ENCODE data around the gene SECISBP2L.

The SECISBP2L gene

DNA sequence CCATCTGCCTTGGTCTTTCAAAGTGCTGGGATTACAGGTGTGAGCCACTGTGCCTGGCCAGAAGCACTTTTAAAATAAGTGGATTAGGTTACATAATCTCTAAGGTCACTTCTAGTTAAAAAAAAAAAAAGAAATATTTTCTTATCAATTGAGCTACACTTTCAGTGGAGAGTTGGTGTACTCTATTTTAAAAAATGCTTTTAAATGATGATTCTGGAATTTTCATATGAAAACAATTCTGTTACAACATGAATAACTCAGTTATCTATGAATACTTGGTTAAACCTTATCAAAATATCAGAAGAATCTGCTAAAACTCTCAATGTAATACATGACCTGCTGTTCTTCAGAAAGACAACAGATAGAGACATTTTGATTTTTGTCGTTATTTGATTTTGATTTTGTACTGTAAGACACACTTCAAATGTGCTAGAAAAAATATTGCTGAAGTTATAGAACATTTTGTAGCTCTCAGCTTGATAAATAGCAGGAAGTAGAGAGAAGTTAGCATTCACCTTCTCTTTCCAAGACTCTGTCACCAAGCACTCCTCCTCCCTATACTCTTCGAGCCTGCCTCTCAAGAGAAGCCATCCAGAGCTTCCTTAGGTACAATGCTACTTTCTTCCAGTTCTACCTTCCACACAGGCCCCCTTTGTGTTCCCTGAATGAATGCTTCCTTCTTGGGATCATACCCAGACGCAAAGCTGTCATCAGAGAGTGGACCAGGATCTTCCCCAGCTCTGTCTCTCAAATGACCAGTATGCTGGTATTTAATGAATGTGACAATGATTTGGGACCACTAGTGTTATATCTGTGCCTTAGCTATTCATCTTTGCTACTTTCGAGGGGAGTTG lies 47.2 kb upstream of the SECISBP2L start:
- H4K20me1 ChIP-seq (ENCODE audit: control insufficient read depth, insufficient read depth, low read depth, low read length) = no peaks in the 10 kb centered on the region
- no peaks in the 10 kb centered on the region for H3K9me3 ChIP-seq (ENCODE audit: control insufficient read depth, insufficient read depth, low read length)
- no peaks in the 10 kb centered on the region for H3K9me2 ChIP-seq (replicated peaks; ENCODE audit: control insufficient read depth, low read length)
- no peak for TF ChIP-seq EZH2phosphoT487 (IDR thresholded peaks at IDR 0.05; ENCODE audit: borderline replicate concordance, low read length)
- TF ChIP-seq, protein P1, sequence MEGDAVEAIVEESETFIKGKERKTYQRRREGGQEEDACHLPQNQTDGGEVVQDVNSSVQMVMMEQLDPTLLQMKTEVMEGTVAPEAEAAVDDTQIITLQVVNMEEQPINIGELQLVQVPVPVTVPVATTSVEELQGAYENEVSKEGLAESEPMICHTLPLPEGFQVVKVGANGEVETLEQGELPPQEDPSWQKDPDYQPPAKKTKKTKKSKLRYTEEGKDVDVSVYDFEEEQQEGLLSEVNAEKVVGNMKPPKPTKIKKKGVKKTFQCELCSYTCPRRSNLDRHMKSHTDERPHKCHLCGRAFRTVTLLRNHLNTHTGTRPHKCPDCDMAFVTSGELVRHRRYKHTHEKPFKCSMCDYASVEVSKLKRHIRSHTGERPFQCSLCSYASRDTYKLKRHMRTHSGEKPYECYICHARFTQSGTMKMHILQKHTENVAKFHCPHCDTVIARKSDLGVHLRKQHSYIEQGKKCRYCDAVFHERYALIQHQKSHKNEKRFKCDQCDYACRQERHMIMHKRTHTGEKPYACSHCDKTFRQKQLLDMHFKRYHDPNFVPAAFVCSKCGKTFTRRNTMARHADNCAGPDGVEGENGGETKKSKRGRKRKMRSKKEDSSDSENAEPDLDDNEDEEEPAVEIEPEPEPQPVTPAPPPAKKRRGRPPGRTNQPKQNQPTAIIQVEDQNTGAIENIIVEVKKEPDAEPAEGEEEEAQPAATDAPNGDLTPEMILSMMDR (IDR thresholded peaks at IDR 0.05; ENCODE audit: low read depth, low read length, poor library complexity, severe bottlenecking) = no peak
- H3K4me3 ChIP-seq (ENCODE audit: low read length) = no peak overlapping the region
- no peaks in the 10 kb centered on the region for H3K4me1 ChIP-seq (ENCODE audit: control insufficient read depth, low read length)
- no peaks in the 10 kb centered on the region for H3K36me3 ChIP-seq (ENCODE audit: control insufficient read depth, low read length)
- H3K79me2 ChIP-seq (ENCODE audit: control insufficient read depth, low read length) = no peaks in the 10 kb centered on the region
- no peaks in the 10 kb centered on the region for H3K27me3 ChIP-seq (ENCODE audit: control insufficient read depth, low read length)
- H3K4me2 ChIP-seq (ENCODE audit: low read length) = no peak overlapping the region
- no peak overlapping the region for H3K27ac ChIP-seq (ENCODE audit: low read depth, low read length)
- H3F3A ChIP-seq (ENCODE audit: control insufficient read depth, insufficient read depth) = no peaks in the 10 kb centered on the region

DNA sequence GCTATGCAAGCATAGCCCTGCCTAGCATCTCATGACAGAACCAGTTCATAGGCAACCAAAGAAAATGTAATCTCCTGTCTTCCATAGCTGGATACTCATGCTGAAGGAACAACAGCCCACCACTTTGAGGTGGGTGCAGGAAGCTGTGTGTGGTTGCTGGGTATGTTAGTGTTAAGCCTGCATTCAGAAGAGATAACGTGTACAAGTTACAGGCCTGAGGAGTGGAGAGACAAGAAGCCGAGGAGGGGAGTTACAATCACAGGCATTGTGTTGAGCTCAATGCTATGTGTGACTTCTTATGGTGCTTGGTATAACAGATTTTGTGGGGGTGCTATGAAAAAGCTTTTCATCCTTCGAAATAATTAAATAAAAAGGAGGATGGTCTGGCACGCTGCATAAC lies 42.8 kb upstream of the SECISBP2L start:
- no peaks in the 10 kb centered on the region for H3K36me3 ChIP-seq (ENCODE audit: control insufficient read depth, low read length)
- H3K27ac ChIP-seq (ENCODE audit: low read depth, low read length) = no peak overlapping the region
- H3K27me3 ChIP-seq (ENCODE audit: control insufficient read depth, low read length) = peaks cover 4% of the 10 kb centered on the region; the same call in 1 of the 2 replicates
- no peak overlapping the region for H3K4me2 ChIP-seq (ENCODE audit: low read length)
- no peaks in the 10 kb centered on the region for H3K9me2 ChIP-seq (replicated peaks; ENCODE audit: control insufficient read depth, low read length)
- H3K79me2 ChIP-seq (ENCODE audit: control insufficient read depth, low read length) = no peaks in the 10 kb centered on the region
- TF ChIP-seq, protein P1 (IDR thresholded peaks at IDR 0.05; ENCODE audit: low read depth, low read length, poor library complexity, severe bottlenecking) = no peak
- no peak for TF ChIP-seq EZH2phosphoT487 (IDR thresholded peaks at IDR 0.05; ENCODE audit: borderline replicate concordance, low read length)
- no peak overlapping the region for H3K4me3 ChIP-seq (ENCODE audit: low read length)
- no peaks in the 10 kb centered on the region for H3F3A ChIP-seq (ENCODE audit: control insufficient read depth, insufficient read depth)
- H3K9me3 ChIP-seq (ENCODE audit: control insufficient read depth, insufficient read depth, low read length) = no peaks in the 10 kb centered on the region
- no peaks in the 10 kb centered on the region for H4K20me1 ChIP-seq (ENCODE audit: control insufficient read depth, insufficient read depth, low read depth, low read length)
- no peaks in the 10 kb centered on the region for H3K4me1 ChIP-seq (ENCODE audit: control insufficient read depth, low read length)

DNA sequence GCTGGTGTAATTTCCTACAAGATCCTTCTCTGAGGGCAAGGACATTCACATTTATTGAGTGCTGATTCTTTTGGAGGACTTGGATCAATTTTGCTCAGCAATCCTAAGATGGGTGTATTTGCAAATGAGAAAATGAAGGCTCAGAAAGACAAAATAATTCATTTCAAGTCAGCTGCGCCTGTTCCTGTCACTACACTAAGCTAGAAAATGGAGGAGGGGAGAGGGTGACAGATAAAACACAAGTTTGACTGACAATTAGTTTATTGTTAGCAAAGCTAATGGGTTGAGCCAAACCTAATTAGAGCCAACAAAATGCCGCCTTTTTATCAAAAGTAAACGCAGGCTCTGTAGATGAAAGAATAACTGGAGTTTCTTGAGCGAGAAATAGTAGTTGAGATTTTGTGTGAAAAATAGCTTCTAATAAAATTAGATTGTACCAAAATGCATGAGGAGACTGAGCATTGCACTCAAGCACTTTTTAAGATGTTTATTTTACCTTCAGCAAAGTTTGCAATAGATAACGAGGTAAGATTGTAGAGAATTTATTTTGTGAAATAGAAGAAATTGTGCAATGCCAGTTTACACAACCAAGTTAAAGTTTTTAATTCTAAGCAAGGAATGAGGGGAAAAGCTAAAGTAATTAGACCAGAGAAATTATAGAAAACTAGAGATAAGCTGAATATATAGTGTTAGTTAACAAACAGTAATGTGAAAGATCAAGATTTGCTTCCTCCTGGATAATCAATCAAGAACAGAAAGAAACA lies 39.6 kb upstream of the SECISBP2L start:
- Histone ChIP-seq H3K9me2 (replicated peaks; ENCODE audit: control insufficient read depth, low read length) (no peaks in the 10 kb centered on the region), H3K4me2 (ENCODE audit: low read length) (no peak overlapping the region), H3K9me3 (ENCODE audit: control insufficient read depth, insufficient read depth, low read length) (no peaks in the 10 kb centered on the region), H3F3A (ENCODE audit: control insufficient read depth, insufficient read depth) (no peaks in the 10 kb centered on the region), H3K4me1 (ENCODE audit: control insufficient read depth, low read length) (no peaks in the 10 kb centered on the region), H3K27ac (ENCODE audit: low read depth, low read length) (no peak overlapping the region), H4K20me1 (ENCODE audit: control insufficient read depth, insufficient read depth, low read depth, low read length) (no peaks in the 10 kb centered on the region), H3K79me2 (ENCODE audit: control insufficient read depth, low read length) (no peaks in the 10 kb centered on the region), H3K27me3 (ENCODE audit: control insufficient read depth, low read length) (peaks cover 6% of the 10 kb centered on the region; the same call in 1 of the 2 replicates), H3K4me3 (ENCODE audit: low read length) (no peak overlapping the region), H3K36me3 (ENCODE audit: control insufficient read depth, low read length) (no peaks in the 10 kb centered on the region)
- TF ChIP-seq EZH2phosphoT487 (IDR thresholded peaks at IDR 0.05; ENCODE audit: borderline replicate concordance, low read length) = no peak
- TF ChIP-seq, protein P1 (IDR thresholded peaks at IDR 0.05; ENCODE audit: low read depth, low read length, poor library complexity, severe bottlenecking) = no peak
